OCI-LY1 (cell line): Measurements from ENCODE around the gene SV2C.

Experiments
- EZH2 ChIP-seq: fragments of 200-600 bp; sonication (generic), shearing (Covaris generic); IDR thresholded peaks from 2 replicates; pipeline ENCODE4 v1.8.0; 2017; ENCODE audit warnings: borderline replicate concordance, mixed run types, mild to moderate bottlenecking, antibody characterized with exemption, low read length, moderate library complexity, mixed read lengths
- TF ChIP-seq, protein P1 (sequence below): fragments of 200-600 bp; sonication (generic), shearing (Covaris generic); IDR thresholded peaks from 2 replicates; pipeline ENCODE4 v1.5.1; 2017; ENCODE audit warnings: mild to moderate bottlenecking, antibody characterized with exemption, low read length, moderate library complexity, mixed read lengths

DNA sequence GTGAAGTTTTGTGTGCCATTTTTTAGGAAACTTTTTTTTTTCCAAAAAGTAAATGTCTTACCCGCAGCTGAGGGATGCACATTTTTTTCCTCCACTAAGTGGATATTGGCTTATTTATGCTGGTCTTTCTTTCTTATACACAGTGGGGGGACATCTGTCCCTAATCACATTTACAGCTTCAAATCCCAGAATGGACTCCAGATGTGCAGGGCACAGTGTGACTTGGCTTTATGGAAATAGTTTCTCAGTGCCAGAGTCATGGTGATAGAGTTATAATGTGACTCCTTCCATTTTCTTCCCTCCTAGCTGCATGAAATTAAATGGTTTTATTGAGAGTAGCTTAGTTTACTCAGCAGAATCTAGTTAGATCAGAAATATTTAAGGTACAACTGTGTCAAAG lies 66.5 kb downstream of the SV2C start:
- TF ChIP-seq, protein P1, sequence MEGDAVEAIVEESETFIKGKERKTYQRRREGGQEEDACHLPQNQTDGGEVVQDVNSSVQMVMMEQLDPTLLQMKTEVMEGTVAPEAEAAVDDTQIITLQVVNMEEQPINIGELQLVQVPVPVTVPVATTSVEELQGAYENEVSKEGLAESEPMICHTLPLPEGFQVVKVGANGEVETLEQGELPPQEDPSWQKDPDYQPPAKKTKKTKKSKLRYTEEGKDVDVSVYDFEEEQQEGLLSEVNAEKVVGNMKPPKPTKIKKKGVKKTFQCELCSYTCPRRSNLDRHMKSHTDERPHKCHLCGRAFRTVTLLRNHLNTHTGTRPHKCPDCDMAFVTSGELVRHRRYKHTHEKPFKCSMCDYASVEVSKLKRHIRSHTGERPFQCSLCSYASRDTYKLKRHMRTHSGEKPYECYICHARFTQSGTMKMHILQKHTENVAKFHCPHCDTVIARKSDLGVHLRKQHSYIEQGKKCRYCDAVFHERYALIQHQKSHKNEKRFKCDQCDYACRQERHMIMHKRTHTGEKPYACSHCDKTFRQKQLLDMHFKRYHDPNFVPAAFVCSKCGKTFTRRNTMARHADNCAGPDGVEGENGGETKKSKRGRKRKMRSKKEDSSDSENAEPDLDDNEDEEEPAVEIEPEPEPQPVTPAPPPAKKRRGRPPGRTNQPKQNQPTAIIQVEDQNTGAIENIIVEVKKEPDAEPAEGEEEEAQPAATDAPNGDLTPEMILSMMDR = no peak
- TF ChIP-seq EZH2 = no peak
